NCI-H748 treated with DMSO at 0.1 percent for 48 hours (cell line): ENCODE measurements around the gene R3HCC1L.
"Not testable (repeated sequence)": the region's sequence is repeated elsewhere in the genome, so short reads cannot be mapped to it uniquely, and the experiment has no call there.

Experiments
- DNase-seq: peaks from one replicate; lab custom pipeline; 2025; lab: John Stamatoyannopoulos, UW

R3HCC1L gene

GRCh38 chr10:98172495-98172894 is 38.0 kb downstream of the R3HCC1L start:
- DNase-seq, result no peak

- no peak for DNase-seq
Measured at GRCh38 chr10:98173260-98173659, 38.8 kb downstream of the R3HCC1L start.

DNA sequence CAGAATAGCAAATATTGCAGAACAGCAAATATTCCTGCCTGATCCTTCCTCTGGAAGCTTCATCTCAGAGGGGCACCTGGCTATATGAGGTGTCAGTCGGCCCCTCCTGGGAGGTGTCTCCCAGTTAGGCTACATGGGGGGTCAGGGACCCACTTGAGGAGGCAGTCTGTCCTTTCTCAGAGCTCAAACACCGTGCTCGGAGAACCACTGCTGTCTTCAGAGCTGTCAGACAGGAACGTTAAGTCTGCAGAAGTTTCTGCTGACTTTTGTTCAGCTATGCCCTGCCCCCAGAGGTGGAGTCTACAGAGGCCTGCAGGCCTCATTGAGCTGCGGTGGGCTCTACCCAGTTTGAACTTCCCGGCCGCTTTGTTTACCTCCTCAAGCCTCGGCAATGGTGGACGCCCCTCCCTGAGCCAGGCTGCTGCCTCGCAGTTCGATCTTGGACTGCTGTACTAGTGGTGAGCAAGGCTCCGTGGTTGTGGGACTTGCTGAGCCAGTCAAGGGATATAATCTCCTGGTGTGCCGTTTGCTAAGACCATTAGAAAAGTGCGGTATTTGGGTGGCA is 48.0 kb downstream of the R3HCC1L start:
- not testable (repeated sequence) for DNase-seq

DNA sequence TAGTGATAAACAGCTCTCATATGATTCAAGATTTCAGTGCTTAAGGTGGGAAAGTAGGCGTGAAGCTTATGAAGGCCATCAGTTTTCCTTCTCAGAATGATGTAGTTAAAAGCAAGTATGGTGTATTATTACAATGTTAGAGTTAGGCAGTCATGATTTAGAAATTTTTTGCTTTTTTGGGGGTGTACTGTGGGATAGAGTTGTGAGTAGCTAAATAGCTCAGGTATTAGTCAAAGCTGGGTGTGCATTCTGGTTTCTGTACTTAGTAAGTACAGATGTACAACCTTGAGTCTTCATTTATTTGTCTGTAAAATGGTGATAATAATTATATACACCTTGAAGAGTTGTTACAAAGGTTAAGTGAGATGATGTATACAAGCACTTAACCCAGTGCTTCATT is 52.2 kb downstream of the R3HCC1L start:
- DNase-seq, result no peak

- not testable (repeated sequence) for DNase-seq
Measured at GRCh38 chr10:98190773-98191172, 56.3 kb downstream of the R3HCC1L start.

DNA sequence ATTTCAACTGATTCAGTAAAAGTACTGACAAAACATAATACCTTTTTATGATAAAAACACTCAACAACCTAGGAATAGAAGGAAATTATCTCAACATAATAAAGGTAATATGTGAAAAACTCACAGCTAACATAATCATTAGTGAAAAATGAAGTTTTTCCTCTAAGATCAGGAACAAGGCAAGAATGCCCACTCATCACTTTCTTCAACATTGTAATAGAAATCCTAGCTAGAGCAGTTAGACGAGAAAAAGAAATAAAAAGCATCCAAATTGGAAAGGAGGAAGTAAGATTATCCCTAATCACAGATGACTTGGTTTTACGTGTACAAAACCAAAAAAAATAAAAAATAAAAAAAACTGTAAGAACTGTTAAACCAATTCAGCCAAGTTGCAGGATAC is 58.6 kb downstream of the R3HCC1L start:
- no peak for DNase-seq

DNA sequence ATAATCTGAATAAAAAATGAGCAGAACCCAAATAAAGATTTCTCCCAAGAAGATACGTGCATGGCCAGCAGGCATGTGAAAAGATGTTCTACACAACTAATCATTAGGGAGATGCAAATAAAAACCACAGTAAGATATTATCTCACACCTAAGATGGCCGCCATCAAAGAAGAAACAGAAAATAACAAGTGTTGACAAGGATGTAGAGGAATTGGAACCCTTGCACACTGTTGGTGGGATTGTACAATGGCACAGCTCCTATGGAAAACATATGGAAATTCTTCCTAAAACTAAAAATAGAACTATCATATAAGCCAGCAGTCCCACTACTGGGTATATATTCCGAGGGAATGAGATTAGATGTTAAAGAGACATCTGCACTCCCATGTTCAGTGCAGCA is 60.2 kb downstream of the R3HCC1L start:
- no peak for DNase-seq

DNA sequence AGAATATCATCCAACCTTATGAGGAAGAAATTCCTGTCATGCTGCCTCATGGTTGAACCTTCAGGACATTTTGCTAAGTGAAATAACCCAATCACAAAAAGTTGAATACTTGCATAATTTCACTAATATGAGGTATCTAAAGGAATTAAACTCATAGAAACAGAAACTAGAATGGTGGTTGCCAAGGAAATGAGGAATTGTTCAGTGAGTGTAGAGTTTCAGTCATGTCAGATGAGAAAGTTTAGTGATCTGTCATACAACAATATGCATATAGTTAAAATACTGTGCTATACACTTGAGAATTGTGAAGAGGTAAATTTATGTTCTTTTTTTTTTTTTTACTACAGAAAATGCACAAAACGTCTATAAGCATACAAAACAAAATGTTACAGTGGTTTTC is 60.7 kb downstream of the R3HCC1L start:
- no peak for DNase-seq

- DNase-seq, result no peak
Measured at GRCh38 chr10:98196985-98197384, 62.5 kb downstream of the R3HCC1L start.

DNA sequence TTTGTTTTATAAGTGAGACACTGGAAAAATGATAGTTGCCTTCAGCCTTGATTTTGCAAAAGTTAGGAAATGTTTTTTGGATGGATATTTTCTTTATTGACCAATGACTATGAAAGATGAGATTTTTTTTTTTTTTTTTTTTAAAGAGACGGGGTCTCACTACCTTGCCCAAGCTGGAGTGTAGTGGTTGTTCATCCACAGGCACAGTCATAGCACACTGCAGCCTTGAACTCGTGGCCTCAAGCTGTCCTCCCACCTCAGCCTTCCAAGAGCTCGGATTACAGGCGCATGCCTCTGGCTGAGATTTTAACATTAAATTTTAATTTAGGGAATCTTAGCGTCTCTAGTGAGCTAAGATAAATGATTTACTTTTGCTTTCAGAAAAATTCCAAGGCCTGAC is 67.3 kb downstream of the R3HCC1L start:
- no peak for DNase-seq

DNA sequence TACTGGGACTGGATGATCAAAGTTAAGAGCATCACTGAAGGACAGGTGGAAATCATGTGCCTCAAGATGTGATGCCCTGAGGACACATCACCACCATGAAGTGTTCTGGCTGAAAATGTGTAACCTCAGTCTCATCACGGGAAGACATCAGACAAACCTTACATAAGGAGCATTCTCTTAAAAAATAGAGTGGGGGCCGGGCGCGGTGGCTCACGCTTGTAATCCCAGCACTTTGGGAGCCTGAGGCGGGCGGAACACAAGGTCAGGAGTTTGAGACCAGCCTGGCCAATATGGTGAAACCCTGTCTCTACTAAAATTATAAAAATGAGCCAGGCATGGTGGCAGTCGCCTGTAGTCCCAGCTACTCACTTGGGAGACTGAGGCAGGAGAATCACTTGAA is 67.9 kb downstream of the R3HCC1L start:
- no peak for DNase-seq

- no peak for DNase-seq
Measured at GRCh38 chr10:98205351-98205750, 70.9 kb downstream of the R3HCC1L start.

DNA sequence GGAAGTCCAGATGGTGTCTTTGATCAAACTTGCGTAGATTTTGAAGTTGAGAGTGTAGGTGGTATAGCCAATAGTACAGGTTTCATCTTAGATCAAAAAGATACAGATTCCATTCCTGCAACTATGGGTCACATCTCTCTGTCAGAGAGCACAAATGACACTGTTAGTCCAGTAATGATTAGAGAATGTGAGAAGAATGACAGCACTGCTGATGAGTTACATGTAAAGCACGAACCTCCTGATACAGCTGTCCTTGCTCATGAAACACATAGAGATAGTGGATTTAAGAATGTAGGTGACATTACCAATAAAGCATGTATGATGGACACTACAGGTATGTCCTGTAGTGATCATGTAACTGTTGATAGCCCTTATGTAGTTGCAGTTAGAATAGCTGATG is 74.5 kb downstream of the R3HCC1L start:
- no peak for DNase-seq

DNA sequence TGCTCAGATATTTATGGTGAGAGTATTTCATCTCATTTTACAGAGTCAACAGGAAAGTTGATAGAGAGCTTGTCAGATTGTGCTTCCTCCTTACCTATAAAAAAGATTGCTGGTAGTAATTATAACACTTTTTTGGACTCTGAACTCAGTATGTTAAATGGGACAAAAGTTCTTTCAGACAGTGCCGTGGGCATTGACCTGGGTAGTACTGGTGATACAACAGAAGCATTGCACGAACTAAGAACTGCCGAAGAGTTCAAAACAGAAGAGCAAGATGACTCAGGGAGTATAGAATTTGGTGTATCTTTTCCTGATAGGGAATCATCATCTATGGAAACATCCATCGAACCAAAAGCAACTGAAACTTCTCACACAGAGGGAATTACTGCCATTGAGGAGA is 75.0 kb downstream of the R3HCC1L start:
- DNase-seq, result no peak

DNA sequence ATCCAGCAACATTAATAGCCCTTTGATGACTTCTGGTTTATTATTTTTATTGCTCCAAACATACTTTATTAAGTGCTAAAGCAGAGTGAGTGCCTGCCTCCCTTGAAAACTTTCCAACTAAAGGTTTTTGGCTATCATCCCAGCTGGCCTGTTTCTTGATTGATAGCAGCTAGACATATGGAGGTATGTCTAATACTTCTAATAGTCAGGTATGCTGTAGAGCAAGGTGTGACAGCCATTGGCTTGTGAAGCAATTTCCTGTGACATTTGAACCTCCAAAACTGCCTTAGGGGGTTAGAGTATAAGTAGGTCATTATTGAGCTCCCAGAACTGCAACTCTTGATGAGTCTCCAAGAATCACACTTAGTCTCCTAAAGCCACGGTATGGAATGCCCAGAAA is 77.7 kb downstream of the R3HCC1L start:
- no peak for DNase-seq

DNA sequence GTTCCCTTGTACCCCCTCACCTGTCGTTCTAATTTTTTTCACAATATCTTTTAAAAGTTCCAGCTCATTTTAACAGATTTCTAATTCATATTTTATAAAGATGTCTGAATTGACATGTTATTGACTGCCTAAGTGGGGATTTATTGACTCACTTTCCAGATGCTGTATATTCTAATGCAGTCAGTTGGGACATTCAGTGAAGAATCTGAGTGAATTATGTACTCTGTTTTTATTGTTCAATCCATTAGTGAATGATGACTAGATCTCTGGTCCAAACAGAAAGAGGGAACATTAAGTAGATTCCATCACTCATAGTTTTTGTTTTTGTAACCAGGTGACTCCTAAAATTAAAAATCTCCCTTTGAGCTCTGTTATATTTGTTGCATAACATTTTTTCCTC is 79.3 kb downstream of the R3HCC1L start:
- no peak for DNase-seq

GRCh38 chr10:98215373-98215772 is 80.9 kb downstream of the R3HCC1L start:
- no peak for DNase-seq

DNA sequence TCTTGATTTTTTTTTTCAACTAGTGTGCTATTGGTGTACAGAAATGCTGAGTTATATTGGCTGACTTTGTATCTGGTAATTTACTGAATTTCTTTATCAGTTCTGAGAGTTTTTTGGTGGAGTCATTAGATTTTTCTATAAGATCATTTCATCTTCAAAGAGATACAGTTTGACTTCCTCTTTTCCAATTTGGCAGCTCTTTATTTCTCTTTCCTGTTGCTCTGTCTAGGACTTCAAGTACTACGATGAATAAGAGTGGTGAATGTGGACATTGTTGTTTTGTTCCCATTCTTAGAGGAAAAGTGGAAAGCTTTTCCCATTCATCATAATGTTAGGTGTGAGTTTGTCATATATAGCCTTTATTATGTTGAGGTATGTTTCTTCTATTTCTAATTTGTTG is 83.3 kb downstream of the R3HCC1L start:
- DNase-seq, result no peak

DNA sequence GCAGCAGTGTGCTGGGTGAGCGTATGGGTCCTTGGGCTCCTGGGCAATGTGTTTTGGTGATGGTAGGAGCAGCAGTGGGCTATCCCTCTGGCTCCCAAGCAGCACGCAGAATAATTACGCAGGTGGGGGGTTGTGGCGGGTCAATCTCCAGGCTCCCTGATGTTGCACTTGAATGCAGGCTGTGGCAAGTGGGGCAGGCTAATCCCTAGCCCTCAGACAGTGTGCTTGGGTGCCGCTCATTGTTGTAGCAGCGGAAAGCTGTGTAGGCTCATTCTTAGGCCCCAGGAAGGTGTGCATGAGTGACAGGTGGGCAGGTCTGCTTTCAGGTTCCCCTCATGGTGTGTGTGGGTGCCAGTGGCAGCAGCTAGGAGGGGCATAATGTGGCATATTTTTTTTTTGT is 89.4 kb downstream of the R3HCC1L start:
- no peak for DNase-seq

DNA sequence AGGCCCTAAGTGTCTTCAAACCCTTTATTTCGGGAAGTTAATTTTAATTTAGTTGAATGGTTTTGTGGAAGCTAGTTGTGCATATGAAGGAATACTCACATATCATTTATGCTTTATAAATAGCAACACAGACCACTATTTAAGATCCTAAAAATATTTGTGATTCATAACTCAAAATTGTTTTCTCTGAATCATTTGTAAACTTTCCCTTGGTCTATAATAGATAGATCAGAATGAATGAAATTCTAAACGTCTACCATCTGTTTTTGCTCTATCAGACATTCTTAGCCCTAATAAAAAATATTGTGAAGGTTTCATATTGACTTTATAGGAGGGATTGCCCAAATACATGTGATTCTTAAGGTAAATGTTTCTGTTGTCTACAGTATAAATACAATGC is 90.1 kb downstream of the R3HCC1L start:
- DNase-seq, result no peak

GRCh38 chr10:98224996-98225395 is 90.5 kb downstream of the R3HCC1L start:
- no peak for DNase-seq

DNA sequence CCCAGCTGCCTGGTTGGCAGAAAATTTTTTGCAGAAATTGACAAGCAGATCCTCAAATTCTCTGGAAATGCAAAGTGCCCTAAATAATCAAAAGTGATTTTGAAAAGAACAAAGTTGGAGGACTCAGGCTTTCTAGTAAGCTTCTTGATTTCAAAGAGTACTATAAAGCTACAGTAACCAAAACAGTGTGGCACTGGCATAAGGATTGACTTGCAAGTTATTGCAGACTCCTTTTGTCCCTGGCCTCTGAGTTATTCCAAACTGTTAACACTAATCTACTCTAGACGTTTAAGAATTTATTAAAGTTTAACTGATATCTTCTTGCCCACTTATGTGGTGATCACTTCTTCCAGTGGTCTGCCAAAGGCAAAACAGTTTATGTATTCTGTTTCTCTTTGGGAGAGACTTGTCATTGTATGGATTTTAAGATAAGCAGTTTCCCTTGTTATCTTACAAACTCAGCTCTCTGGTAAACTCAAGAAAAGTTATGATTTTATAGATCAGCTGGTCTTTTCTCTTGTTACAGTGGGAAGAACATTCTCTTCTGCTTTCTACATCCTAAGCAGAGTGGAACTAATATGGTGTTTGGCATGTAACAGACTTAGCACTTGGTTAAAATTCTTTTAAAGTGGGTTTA is 92.2 kb downstream of the R3HCC1L start:
- DNase-seq, result no peak

GRCh38 chr10:98227713-98228112 is 93.3 kb downstream of the R3HCC1L start:
- not testable (repeated sequence) for DNase-seq

DNA sequence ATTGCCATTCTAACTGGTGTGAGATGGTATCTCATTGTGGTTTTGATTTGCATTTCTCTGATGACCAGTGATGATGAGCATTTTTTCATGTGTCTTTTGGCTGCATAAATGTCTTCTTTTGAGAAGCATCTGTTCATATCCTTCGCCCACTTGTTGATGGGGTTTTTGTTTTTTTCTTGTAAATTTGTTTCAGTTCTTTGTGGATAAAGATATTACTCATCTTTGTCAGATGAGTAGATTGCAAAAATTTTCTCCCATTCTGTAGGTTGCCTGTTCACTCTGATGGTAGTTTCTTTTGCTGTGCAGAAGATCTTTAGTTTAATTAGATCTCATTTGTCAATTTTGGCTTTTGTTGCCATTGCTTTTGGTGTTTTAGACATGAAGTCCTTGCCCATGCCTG is 93.8 kb downstream of the R3HCC1L start:
- DNase-seq, result not testable (repeated sequence)
